Psoas muscle (tissue), 8 donors: ENCODE data around the gene SFN. TPM values are rescaled to one million over a fixed set of nuclear protein-coding genes. Genes with fewer than 3 reads are reported as not detected.
A peak's percentile ranks its signal among the peaks of the same experiment; 100 is the strongest.

ENCODE experiments used
- ATAC-seq, 4 donors: fragments of 200-7000 bp; cut with Tn5 transposase; one replicate each; pipeline ENCODE4 v1.9.1; 2020; ENCODE audit warnings: moderate library complexity in 3 of 4, mild to moderate bottlenecking in 2 of 4
- DNase-seq, 2 donors: peaks; one replicate each; pipeline ENCODE4 v3.0.0-alpha.2; 2020
- H3K27ac ChIP-seq: fragments of 200-600 bp; one replicate; pipeline ENCODE4 v1.8.0; 2022
- H3K27me3 ChIP-seq, 3 donors: fragments of 200-600 bp in 1 of 3; one replicate each; pipeline versions ENCODE4 v1.6.1 to v1.8.0; 2013 to 2022; ENCODE audit warnings: low read length in 2 of 3, mild to moderate bottlenecking in 2 of 3, moderate library complexity in 1 of 3; ENCODE audit not compliant: insufficient read depth in 3 of 3
- H3K36me3 ChIP-seq, 2 donors: fragments of 200-600 bp in 1 of 2; one replicate each; pipeline versions ENCODE4 v1.6.1 to v1.8.0; 2013 to 2022; ENCODE audit warnings: low read depth in 1 of 2, mild to moderate bottlenecking in 1 of 2, moderate library complexity in 1 of 2; ENCODE audit not compliant: insufficient read depth in 1 of 2
- H3K4me1 ChIP-seq: fragments of 200-600 bp; one replicate; pipeline ENCODE4 v1.8.0; 2022
- H3K4me3 ChIP-seq: fragments of 200-600 bp; one replicate; pipeline ENCODE4 v1.8.0; 2022; ENCODE audit warnings: mild to moderate bottlenecking
- H3K9me3 ChIP-seq: fragments of 200-600 bp; one replicate; pipeline ENCODE4 v1.8.0; 2022
- WGBS, 3 donors: extraction: QIAGEN DNeasy Blood & Tissue Kit; methylation state at CpG; one replicate each; pipeline versions ENCODE4 v1.1.6 to v1.1.7; 2013; 5-methylcytosine and 5-hydroxymethylcytosine counted together
- intact Hi-C, 2 donors: fragments of 100-400 bp; cut with DNase I; formaldehyde crosslinking; loops; one replicate each; pipeline versions ENCODE4 v1.11.0 to v1.14.2; 2022
- polyA plus RNA-seq, 3 donors: library from polyadenylated mRNA; stranded (reverse); fragments of 200-250 nt; gene quantifications; one replicate each; pipeline ENCODE4 v1.2.3, GENCODE V29; 2013
- total RNA-seq, 4 donors: library from RNA; stranded (reverse); fragmentation: NEBNext Ultra II Directional in 2 of 4; extraction: Animal tissue kit (Norgen Biotek cat#: 25700) in 2 of 4; gene quantifications; one replicate each; pipeline versions ENCODE4 v1.2.1 to v1.2.4, GENCODE V29; 2021 to 2023
- TF ChIP-seq, protein P1 (sequence below): fragments of 200-600 bp; IDR thresholded peaks from one replicate; pipeline ENCODE4 v1.8.0; 2022; ENCODE audit warnings: antibody characterized with exemption
- donor health status: healthy with polysubstance abuse.
- donor health status: DM: no; HTN: no; CAD: no; lungs with moderate emphysema.
- donor health status: Bipolar disorder and iron deficiency.
- donor health status: healthy.
- donor health status: DM: yes; HTN: yes; CAD: no.
- donor health status: DM: no; HTN: no; CAD: no.
- donor health status: DM: no; HTN: no; CAD: no.
- donor health status: DM: yes; HTN: yes; CAD: no.

The SFN gene
- total and polyA plus RNA-seq, 7 donors, result 0.05 to 26.7 (median 0.35) TPM

DNA sequence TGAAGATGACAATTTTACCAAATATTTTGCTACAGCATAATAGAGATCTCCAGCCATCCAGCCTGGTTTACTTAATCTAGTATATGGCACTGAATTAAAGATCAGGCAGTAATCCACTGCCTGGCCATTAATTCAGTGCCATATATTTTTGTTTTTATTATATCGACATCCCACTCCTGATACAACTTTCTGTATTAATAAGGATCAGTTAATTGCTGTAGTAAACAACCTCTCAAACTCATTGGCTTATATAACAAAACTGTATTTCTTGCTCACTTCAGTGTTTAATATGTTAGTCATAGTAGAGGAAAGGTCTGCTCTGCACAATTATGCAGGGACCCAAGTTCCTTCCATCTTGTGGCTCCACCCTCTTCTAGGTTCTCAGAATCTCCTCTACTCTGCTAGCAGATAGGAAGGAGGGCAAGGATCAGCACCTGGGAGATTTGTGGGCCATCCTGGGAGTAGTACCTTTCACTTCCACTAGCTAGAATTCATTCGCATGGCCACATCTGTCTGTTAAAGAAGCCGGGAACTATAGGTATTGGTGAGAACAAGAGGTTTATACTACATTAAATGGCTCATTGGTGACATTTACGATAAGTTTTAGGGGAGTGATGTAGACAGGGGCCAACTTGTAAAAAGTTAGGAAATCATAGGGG is 40.1 kb upstream of the SFN start:
- H3K27me3 ChIP-seq, result no peaks in the 10 kb centered on the region
- TF ChIP-seq, protein P1, sequence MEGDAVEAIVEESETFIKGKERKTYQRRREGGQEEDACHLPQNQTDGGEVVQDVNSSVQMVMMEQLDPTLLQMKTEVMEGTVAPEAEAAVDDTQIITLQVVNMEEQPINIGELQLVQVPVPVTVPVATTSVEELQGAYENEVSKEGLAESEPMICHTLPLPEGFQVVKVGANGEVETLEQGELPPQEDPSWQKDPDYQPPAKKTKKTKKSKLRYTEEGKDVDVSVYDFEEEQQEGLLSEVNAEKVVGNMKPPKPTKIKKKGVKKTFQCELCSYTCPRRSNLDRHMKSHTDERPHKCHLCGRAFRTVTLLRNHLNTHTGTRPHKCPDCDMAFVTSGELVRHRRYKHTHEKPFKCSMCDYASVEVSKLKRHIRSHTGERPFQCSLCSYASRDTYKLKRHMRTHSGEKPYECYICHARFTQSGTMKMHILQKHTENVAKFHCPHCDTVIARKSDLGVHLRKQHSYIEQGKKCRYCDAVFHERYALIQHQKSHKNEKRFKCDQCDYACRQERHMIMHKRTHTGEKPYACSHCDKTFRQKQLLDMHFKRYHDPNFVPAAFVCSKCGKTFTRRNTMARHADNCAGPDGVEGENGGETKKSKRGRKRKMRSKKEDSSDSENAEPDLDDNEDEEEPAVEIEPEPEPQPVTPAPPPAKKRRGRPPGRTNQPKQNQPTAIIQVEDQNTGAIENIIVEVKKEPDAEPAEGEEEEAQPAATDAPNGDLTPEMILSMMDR, result no peak
- no peaks in the 10 kb centered on the region for H3K36me3 ChIP-seq
- no peaks in the 10 kb centered on the region for H3K9me3 ChIP-seq
- WGBS, 3 donors, result 93 to 96% (median 94%) methylated on average over 4 of the region's 4 CpGs
- peaks cover 5% of the 10 kb centered on the region for H3K4me1 ChIP-seq
- DNase-seq (no peak), ATAC-seq (no peak)
- H3K4me3 ChIP-seq, result no peak overlapping the region
- H3K27ac ChIP-seq, result no peak overlapping the region
- intact Hi-C loops, result no loop called here

DNA sequence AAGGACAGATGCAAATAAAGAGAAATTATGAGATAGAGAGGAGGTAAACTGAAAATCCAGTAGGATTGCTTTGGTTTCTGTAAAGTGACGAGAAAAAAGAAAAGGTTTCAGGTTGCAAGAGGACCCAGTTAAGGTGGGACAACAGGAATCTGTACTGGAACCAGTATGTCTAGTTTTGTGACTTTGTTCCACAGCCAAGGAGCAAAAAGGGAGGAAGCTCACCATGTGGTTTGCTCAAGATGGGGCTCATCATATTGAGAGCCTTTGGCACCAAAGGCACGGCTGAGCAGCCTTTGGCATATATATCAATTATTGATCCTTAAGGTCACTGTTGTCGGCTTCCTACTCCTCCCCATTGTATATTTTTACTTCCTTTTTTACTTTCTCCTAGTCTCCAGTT is 38.2 kb upstream of the SFN start:
- H3K4me3 ChIP-seq, result no peak overlapping the region
- H3K4me1 ChIP-seq, result peaks cover 18% of the 10 kb centered on the region
- H3K27ac ChIP-seq, result no peak overlapping the region
- TF ChIP-seq, protein P1, result no peak
- ATAC-seq (no peak), DNase-seq (no peak)
- H3K9me3 ChIP-seq, result no peaks in the 10 kb centered on the region
- no peaks in the 10 kb centered on the region for H3K27me3 ChIP-seq
- intact Hi-C loops, result no loop called here
- H3K36me3 ChIP-seq, result peaks cover 0 to 6% of the 10 kb centered on the region in 2 donors
- WGBS, 3 donors, result 92 to 94% (median 94%) methylated on average over 3 of the region's 3 CpGs

DNA sequence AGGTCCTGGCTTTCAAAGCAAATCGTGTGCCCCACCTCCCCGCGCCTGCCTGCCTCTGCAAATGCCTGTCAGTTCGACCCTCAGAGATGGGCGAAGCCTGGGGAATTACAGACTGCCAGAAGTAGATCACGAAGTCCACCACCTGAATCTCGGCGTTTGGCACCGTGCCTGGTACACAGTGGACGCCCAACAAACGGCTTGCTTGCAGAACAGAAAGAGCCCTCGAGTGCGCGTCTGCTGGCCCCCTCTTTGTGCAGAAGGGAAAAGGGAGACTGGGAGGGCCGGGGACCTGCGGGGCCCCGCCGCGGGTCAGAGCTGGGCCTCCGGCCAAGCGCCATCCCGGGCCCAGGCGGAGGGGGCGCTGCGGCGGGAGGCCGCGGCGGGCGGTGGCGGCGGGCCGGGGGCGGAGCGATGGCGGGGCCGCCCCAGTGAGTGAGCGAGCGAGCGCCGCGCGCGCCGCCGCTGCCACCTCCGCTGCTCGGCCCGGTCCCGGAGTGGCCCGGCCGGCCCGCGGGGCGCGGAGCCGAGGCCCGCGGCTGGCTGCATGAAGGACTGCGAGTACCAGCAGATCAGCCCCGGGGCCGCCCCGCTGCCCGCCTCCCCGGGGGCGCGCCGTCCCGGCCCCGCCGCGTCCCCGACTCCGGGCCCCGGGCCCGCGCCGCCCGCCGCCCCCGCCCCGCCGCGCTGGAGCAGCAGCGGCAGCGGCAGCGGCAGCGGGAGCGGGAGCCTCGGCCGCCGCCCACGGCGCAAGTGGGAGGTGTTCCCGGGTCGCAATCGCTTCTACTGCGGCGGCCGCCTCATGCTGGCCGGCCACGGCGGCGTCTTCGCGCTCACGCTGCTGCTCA is 36.5 kb upstream of the SFN start, which contains the start of gene ZDHHC18:
TSS of gene ZDHHC18 (plus strand) at position 428 of the 845 bp plus-strand sequence. CDS start at position 545, 117 bp downstream.
- DNase-seq (peak; percentile 79 to 85), ATAC-seq (peak; percentile 89 to 95 (median 92))
- Histone ChIP-seq H3K4me1 (peaks cover 18% of the 10 kb centered on the region), H3K4me3 (peak within 1 kb of the TSS; percentile 80), H3K36me3 (peaks cover 0 to 8% of the 10 kb centered on the region in 2 donors), H3K27me3 (no peaks in the 10 kb centered on the region), H3K9me3 (no peaks in the 10 kb centered on the region), H3K27ac (peak within 1 kb of the TSS; percentile 71)
- WGBS, 3 donors, result 1 to 2% (median 1%) methylated on average over 37 to 103 of the region's 107 CpGs
- intact Hi-C loops, result no loop called here
- TF ChIP-seq, protein P1, result peak; percentile 59

DNA sequence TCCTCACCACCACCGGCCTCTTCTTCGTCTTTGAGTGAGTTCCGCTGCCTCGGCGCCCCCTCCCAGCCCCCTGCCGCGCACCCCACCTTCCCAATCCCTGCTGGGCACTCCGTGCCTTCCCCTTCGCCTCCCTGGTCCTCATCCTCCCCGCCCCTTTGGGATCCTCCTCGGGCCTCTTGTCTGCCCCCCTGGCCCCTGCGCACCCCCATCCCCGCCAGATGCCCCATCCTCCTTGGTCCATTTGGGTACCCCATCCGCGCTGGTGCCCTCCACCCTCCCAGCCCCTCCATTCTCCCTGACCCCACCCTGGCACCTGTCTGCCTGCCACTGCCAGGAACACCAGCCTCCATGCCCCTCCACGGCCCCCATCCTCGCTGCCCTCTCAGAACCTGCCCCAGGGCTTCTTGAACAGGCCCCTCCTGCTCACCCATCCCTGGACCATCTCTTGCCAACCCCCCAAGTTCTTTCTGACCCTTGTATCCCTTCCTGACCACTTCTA is 35.8 kb upstream of the SFN start:
- intact Hi-C loops, result no loop called here
- Histone ChIP-seq H3K4me1 (peaks cover 18% of the 10 kb centered on the region), H3K4me3 (peak overlapping the region; percentile 80), H3K27ac (peak overlapping the region; percentile 71), H3K9me3 (no peaks in the 10 kb centered on the region), H3K36me3 (peaks cover 0 to 12% of the 10 kb centered on the region in 2 donors), H3K27me3 (no peaks in the 10 kb centered on the region)
- no peak for DNase-seq
- ATAC-seq, result no peak
- WGBS, 3 donors, result 2 to 8% (median 4%) methylated on average over 7 to 17 of the region's 17 CpGs
- TF ChIP-seq, protein P1, result no peak
